ENCODE measurements around the gene ARL8B.
"Not testable (repeated sequence)": the region's sequence is repeated elsewhere in the genome, so short reads cannot be mapped to it uniquely, and the experiment has no call there.

Gene ARL8B

DNA sequence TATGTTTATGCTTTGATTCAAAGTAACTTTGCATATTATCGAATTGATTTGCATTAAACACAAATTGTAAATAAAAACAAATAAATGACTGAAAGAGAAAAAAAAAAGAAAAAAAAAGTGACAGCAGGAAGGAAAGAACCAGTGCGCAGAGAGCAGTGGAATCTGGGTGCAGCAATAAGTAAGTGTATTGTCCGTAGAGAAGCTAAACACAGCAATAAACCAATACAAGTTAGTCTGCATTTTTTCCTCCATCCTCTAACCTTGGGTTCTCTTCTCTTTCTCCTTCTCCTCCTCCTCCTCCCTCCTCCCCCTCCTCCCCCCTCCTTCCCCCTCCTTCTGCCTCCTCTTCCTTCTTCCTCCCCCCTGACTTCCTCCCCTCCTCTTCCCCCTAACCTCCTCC lies 18.3 kb upstream of the ARL8B start:
- H3K9me3 ChIP-seq (ENCODE audit: low read depth, low read length), result no peaks in the 10 kb centered on the region
- no peak for DNase-seq (ENCODE audit: low read depth, low spot score)
- no peaks in the 10 kb centered on the region for H3K36me3 ChIP-seq (ENCODE audit: insufficient read depth, low read length)
- H3K4me3 ChIP-seq, result no peak overlapping the region
- no peak overlapping the region for H3K9ac ChIP-seq (ENCODE audit: insufficient read length)
- TF ChIP-seq FOXP2 (optimal IDR thresholded peaks at IDR 0.05; ENCODE audit: control extremely low read depth, extremely low read length, insufficient read depth) (no peak), POLR2AphosphoS5 (IDR thresholded peaks at IDR 0.05; ENCODE audit: borderline replicate concordance, low read depth, low read length) (no peak), EZH2 (IDR thresholded peaks at IDR 0.05) (no peak)
- H3K27ac ChIP-seq, result no peak overlapping the region

DNA sequence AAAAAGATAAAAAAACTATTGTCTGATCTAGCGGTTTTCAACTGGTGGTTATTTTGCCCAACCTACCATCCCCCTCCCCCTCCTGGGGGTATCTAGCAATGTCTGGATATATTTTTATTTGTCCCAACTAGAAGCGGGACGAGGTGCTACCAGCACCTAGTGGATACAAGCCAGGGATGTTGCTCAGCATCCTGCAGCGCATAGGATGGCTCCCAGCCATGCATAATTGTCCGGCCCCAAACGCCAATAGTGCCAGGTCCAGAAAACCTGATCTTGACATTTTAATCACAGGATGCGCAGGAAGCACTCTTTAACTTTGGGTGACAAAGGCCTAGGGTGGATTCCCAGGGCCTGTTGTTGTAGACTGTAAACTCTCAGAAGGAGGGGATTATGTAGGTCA lies 17.0 kb upstream of the ARL8B start:
- TF ChIP-seq EZH2 (IDR thresholded peaks at IDR 0.05), result no peak
- TF ChIP-seq POLR2AphosphoS5 (IDR thresholded peaks at IDR 0.05; ENCODE audit: borderline replicate concordance, low read depth, low read length), result no peak
- no peak for TF ChIP-seq FOXP2 (optimal IDR thresholded peaks at IDR 0.05; ENCODE audit: control extremely low read depth, extremely low read length, insufficient read depth)
- Histone ChIP-seq H3K27ac (no peak overlapping the region), H3K4me3 (no peak overlapping the region), H3K36me3 (ENCODE audit: insufficient read depth, low read length) (no peaks in the 10 kb centered on the region), H3K9me3 (ENCODE audit: low read depth, low read length) (no peaks in the 10 kb centered on the region), H3K9ac (ENCODE audit: insufficient read length) (no peak overlapping the region)
- DNase-seq (ENCODE audit: low read depth, low spot score), result no peak

DNA sequence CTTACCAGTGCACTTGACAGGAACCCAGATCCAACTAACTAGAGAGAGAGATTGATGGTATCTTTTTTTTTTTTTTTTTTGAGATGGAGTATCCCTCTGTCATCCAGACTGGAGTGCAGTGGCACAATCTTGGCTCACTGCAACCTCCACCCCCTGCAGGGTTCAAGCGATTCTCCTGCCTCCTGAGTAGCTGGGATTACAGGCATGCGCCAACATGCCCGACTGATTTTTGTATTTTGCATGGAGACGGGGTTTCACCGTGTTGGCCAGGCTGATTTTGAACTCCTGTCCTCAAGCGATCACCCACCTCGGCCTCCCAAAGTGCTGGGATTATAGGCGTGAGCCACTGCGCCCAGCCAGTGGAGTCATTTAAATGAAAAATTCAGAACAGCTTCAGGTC lies 15.7 kb upstream of the ARL8B start:
- not testable (repeated sequence) for H3K36me3 ChIP-seq (ENCODE audit: insufficient read depth, low read length); H3K9me3 ChIP-seq (ENCODE audit: low read depth, low read length); H3K4me3 ChIP-seq; H3K27ac ChIP-seq; DNase-seq (ENCODE audit: low read depth, low spot score); H3K9ac ChIP-seq (ENCODE audit: insufficient read length)

DNA sequence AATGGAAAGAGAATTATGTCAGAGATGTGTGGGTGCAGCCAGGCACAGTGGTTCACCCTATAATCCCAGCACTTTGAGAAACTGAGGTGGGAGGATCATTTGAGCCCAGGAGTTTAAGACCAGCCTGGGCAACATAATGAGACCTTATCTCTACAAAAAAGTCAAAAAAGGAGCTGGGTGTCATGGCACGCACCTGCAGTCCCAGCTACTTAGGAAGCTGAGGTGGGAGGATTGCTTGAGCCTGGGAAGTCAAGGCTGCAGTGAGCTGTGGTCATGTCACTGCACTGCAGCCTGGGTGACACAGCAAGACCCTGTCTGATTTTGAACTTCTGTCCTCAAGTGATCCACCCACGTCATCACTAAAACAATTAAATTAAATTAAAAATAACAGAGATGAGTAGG lies 15.2 kb upstream of the ARL8B start:
- DNase-seq (ENCODE audit: low read depth, low spot score); H3K4me3 ChIP-seq; H3K9ac ChIP-seq (ENCODE audit: insufficient read length); H3K9me3 ChIP-seq (ENCODE audit: low read depth, low read length); H3K27ac ChIP-seq; H3K36me3 ChIP-seq (ENCODE audit: insufficient read depth, low read length): not testable (repeated sequence)

DNA sequence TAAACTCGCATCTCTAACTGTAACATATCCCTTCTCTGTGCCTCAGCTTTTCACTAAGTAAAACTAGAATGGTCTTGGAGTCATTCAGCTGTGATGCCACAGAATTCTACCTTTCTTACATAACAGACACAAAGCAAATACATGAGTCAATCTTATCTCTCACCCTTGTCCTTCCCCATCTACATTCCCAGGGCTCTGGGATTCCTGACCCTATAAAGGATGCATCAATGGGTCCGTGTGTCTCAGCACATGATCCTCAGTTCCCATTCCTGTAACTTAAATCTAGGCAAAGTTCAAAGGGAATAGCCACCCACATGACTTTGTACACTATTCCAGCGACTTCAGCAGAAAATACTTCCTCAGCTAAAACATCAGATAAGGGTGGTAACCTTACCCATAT lies 11.8 kb upstream of the ARL8B start:
- no peak for DNase-seq (ENCODE audit: low read depth, low spot score)
- H3K27ac ChIP-seq, result no peak overlapping the region
- H3K4me3 ChIP-seq, result no peak overlapping the region
- no peak overlapping the region for H3K9ac ChIP-seq (ENCODE audit: insufficient read length)
- no peaks in the 10 kb centered on the region for H3K9me3 ChIP-seq (ENCODE audit: low read depth, low read length)
- no peaks in the 10 kb centered on the region for H3K36me3 ChIP-seq (ENCODE audit: insufficient read depth, low read length)
- TF ChIP-seq EZH2 (IDR thresholded peaks at IDR 0.05) (no peak), POLR2AphosphoS5 (IDR thresholded peaks at IDR 0.05; ENCODE audit: borderline replicate concordance, low read depth, low read length) (no peak), FOXP2 (optimal IDR thresholded peaks at IDR 0.05; ENCODE audit: control extremely low read depth, extremely low read length, insufficient read depth) (no peak)

DNA sequence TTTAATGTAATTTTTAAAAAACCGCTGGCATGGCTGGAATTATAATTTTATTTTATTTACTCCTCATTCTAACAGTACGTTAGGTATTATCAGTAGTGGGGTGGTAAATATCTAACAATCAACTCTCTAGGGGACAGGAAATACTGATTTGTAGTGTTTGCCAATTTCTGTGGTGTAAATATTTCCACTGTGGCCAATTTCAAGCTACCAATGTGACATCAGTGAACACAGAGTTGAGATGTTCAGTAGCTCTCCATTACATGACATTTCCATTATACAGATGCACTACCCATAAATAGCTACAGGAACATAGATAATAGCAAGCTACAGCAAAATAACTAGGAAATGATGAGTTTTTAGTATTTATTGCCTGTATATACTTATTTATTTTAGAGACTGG lies 10.0 kb upstream of the ARL8B start:
- no peak overlapping the region for H3K9ac ChIP-seq (ENCODE audit: insufficient read length)
- H3K4me3 ChIP-seq, result no peak overlapping the region
- no peaks in the 10 kb centered on the region for H3K36me3 ChIP-seq (ENCODE audit: insufficient read depth, low read length)
- no peak for DNase-seq (ENCODE audit: low read depth, low spot score)
- TF ChIP-seq POLR2AphosphoS5 (IDR thresholded peaks at IDR 0.05; ENCODE audit: borderline replicate concordance, low read depth, low read length), result no peak
- no peak for TF ChIP-seq EZH2 (IDR thresholded peaks at IDR 0.05)
- TF ChIP-seq FOXP2 (optimal IDR thresholded peaks at IDR 0.05; ENCODE audit: control extremely low read depth, extremely low read length, insufficient read depth), result no peak
- H3K27ac ChIP-seq, result no peak overlapping the region
- H3K9me3 ChIP-seq (ENCODE audit: low read depth, low read length), result no peaks in the 10 kb centered on the region

DNA sequence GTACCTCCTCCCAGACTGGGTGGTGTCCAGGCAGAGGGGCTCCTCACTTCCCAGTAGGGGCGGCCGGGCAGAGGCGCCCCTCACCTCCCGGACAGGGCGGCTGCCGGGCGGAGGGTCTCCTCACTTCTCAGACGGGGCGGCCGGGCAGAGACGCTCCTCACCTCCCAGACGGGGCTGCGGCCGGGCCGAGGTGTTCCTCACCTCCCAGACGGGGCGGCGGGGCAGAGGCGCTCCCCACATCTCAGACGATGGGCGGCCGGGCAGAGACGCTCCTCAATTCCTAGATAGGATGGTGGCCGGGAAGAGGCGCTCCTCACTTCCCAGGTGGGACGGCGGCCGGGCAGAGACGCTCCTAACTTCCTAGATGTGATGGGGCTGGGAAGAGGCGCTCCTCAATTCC lies 8.4 kb upstream of the ARL8B start:
- not testable (repeated sequence) for DNase-seq (ENCODE audit: low read depth, low spot score)

DNA sequence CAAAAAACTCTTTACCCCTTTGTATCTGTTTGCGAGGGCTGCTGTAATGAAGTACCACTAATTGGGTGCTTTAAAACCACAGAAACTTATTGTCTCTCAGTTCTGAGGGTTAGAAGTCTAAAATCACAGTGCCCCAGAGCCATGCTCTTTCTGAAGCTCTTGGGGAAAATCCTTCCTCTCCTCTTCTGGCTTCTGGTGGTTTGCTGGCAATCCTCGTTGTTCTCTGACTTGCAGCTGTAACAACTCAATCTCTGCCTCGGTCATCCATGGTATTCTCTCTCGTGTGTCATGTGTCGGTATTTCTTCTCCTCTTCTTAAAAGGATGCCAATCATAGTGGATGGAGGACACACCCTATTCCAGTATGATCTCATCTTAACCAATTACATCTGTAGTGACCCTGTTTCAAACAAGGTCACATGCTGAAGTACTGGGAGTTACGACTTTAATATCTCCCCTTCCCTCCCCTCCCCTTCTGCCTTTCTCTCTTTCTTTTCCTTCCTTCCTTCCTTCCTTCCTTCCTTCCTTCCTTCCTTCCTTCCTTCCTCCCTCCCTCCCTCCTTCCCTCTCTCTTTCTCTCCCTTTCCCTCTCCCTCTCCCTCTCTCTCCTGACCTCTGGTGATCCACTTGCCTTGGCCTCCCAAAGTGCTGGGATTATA lies 6.5 kb upstream of the ARL8B start:
- H3K27ac ChIP-seq, result 0 out of 2 replicates have a peak overlapping the region, but pooled peaks have one; percentile 36
- no peak for DNase-seq (ENCODE audit: low read depth, low spot score)
- no peak overlapping the region for H3K4me3 ChIP-seq
- H3K9me3 ChIP-seq (ENCODE audit: low read depth, low read length), result no peaks in the 10 kb centered on the region
- no peak overlapping the region for H3K9ac ChIP-seq (ENCODE audit: insufficient read length)
- no peak for TF ChIP-seq POLR2AphosphoS5 (IDR thresholded peaks at IDR 0.05; ENCODE audit: borderline replicate concordance, low read depth, low read length)
- no peak for TF ChIP-seq FOXP2 (optimal IDR thresholded peaks at IDR 0.05; ENCODE audit: control extremely low read depth, extremely low read length, insufficient read depth)
- H3K36me3 ChIP-seq (ENCODE audit: insufficient read depth, low read length), result no peaks in the 10 kb centered on the region

More for the DNA sequence above, 8.4 kb upstream of the ARL8B start:
- not testable (repeated sequence) for H3K9me3 ChIP-seq (ENCODE audit: low read depth, low read length); H3K4me3 ChIP-seq; H3K27ac ChIP-seq; H3K9ac ChIP-seq (ENCODE audit: insufficient read length); H3K36me3 ChIP-seq (ENCODE audit: insufficient read depth, low read length)

DNA sequence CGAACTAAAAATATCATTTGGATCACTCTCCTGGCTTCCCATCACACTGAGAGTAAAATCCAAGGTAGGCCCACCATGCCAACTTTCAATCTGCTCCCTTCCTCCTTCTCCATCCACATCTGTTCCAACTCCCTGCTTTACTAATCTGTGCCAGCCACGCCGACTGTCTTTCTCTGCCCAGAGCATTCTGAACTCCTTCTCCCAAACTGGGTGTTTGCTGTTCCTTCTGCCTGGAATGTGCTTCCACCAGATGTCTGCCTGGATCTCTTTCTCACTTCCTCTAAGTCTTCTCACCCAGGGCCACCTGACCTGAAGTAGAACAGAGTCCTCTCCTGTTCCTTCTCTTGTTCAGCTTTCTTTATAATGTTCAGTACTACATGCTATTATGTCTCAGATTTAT lies 5.6 kb upstream of the ARL8B start:
- Histone ChIP-seq H3K9me3 (ENCODE audit: low read depth, low read length) (no peaks in the 10 kb centered on the region), H3K27ac (peak overlapping the region; percentile 36; the same call in 1 of the 2 replicates), H3K4me3 (no peak overlapping the region), H3K9ac (ENCODE audit: insufficient read length) (no peak overlapping the region), H3K36me3 (ENCODE audit: insufficient read depth, low read length) (no peaks in the 10 kb centered on the region)
- DNase-seq (ENCODE audit: low read depth, low spot score), result no peak
- TF ChIP-seq FOXP2 (optimal IDR thresholded peaks at IDR 0.05; ENCODE audit: control extremely low read depth, extremely low read length, insufficient read depth) (no peak), POLR2AphosphoS5 (IDR thresholded peaks at IDR 0.05; ENCODE audit: borderline replicate concordance, low read depth, low read length) (no peak), EZH2 (IDR thresholded peaks at IDR 0.05) (no peak)

Data from SK-N-MC (cell line).